HL-60 (cell line): ENCODE results near the gene ITIH5.

Source experiments
- CTCF ChIP-seq: IDR thresholded peaks from one replicate; pipeline ENCODE4 v1.5.1; 2011; ENCODE audit warnings: low read length, control low read depth, inconsistent platforms; ENCODE audit not compliant: insufficient read depth
- GABPA ChIP-seq: IDR thresholded peaks from 2 replicates; pipeline ENCODE4 v1.6.1; 2012; ENCODE audit warnings: low read depth
- POLR2AphosphoS5 ChIP-seq: IDR thresholded peaks from 2 replicates; pipeline ENCODE4 v1.6.1; 2012; ENCODE audit warnings: low read depth

GRCh38 chr10:7662522-7662921 lies 4.2 kb downstream of the ITIH5 start:
- TF ChIP-seq CTCF = no peak
- TF ChIP-seq GABPA = no peak
- TF ChIP-seq POLR2AphosphoS5 = no peak
